Skeletal muscle tissue (tissue), 4 donors: Measurements from ENCODE around the gene TFE3. TPM values are rescaled to one million over a fixed set of nuclear protein-coding genes. Genes with fewer than 3 reads are reported as not detected.

Source experiments
- H3K27ac ChIP-seq: one replicate; pipeline ENCODE4 v1.7.0; 2013; ENCODE audit warnings: mild to moderate bottlenecking, low read depth, low read length, inconsistent platforms
- H3K27me3 ChIP-seq, 3 donors: one replicate each; pipeline ENCODE4 v1.7.0; 2013; ENCODE audit warnings: low read length in 3 of 3; ENCODE audit not compliant: control insufficient read depth in 3 of 3, insufficient read depth in 3 of 3
- H3K36me3 ChIP-seq, 3 donors: one replicate each; pipeline ENCODE4 v1.7.0; 2013; ENCODE audit warnings: low read length in 3 of 3; ENCODE audit not compliant: control insufficient read depth in 3 of 3, insufficient read depth in 3 of 3
- H3K4me1 ChIP-seq, 3 donors: one replicate each; pipeline ENCODE4 v1.7.0; 2013; ENCODE audit warnings: low read length in 3 of 3, mild to moderate bottlenecking in 3 of 3; ENCODE audit not compliant: control insufficient read depth in 3 of 3, insufficient read depth in 3 of 3
- H3K4me3 ChIP-seq, 3 donors: one replicate each; pipeline ENCODE4 v1.7.0; 2013; ENCODE audit warnings: low read length in 3 of 3
- H3K9ac ChIP-seq, 3 donors: one replicate each; pipeline ENCODE4 v1.7.0; 2013; ENCODE audit warnings: low read length in 3 of 3, mild to moderate bottlenecking in 3 of 3, moderate library complexity in 2 of 3, low read depth in 1 of 3
- H3K9me3 ChIP-seq, 3 donors: one replicate each; pipeline ENCODE4 v1.7.0; 2013; ENCODE audit warnings: low read length in 3 of 3; ENCODE audit not compliant: control insufficient read depth in 3 of 3
- total RNA-seq: library from RNA; depleted of rRNA; stranded (reverse); fragments of >200 nt; gene quantifications from one replicate; pipeline ENCODE4 v1.2.3, GENCODE V29; 2014
- donor health status: Osteomylitis.

Gene TFE3
- total RNA-seq, 1 donor from 2014 or later, result 8.4 TPM

DNA sequence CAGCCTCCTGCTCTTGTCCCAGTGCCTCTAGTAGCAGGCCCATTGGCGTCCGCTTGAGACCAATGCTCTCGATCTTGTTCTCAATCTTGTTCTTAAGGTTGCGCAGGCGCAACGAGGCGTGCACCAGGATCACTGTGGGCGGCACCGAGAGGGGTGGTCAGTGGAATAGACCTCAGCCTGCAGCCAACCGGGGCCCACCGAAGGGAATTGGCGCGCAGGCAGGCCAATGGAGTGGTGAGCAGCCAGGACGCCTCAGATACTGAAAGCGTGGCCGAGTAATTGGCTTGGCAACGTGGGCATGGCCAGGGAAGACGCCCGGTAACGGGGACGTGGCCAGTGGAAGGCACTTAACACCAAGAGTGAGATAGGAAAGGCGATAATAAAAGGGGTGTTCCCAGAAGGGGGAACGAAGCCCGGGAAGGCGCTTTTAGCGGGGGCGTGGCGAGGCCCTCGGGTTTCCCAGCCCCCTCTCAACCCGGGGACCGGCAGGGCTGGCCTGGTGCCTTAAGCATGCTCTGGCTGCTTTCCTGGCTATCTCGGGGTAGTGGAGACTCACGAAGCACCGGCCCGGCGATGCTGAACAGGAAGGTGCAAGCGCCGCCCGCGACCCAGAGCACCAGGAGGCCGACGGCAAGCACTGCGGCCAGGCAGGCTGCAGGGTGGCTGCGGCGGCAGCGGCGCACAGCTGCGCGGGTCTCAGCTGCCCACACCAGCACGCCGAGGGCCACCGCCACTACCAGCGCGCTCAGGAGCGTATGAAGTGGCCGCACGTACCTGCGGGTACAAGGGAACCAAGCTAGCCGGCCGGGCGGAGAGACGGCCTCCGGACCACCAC lies 28.9 kb upstream of the TFE3 start:
- no peak overlapping the region for H3K27ac ChIP-seq
- peak overlapping the region in 1 of 3 donors; percentile 25 for H3K9ac ChIP-seq
- no peaks in the 10 kb centered on the region for H3K27me3 ChIP-seq
- H3K4me1 ChIP-seq, result peaks cover 14 to 24% (median 20%) of the 10 kb centered on the region in 3 donors
- H3K9me3 ChIP-seq, result no peaks in the 10 kb centered on the region
- H3K4me3 ChIP-seq, result peak overlapping the region; percentile 18 to 78 (median 45)
- peaks cover 15 to 17% (median 16%) of the 10 kb centered on the region in 3 donors for H3K36me3 ChIP-seq

DNA sequence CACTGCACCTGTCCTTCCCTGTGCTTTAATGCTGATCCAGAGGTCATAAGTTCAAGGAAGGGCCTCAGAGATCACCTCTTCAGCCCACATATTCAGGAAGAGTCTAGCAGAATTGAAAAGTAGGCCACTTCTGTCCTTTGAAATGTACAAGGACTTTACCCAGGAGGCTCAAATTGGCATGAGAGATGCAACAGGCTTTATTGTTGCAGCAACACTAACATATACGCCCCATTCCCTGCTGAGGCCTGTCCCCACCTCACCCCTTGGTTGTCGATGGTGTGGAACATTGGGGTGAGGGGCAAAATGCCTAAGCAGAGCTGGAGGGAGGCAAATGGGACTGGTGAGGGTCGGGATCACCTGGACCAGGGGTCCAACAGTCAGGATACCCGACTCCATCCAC lies 27.8 kb upstream of the TFE3 start:
- H3K36me3 ChIP-seq, result peaks cover 6 to 8% (median 7%) of the 10 kb centered on the region in 3 donors
- H3K4me1 ChIP-seq, result peaks cover 14 to 24% (median 20%) of the 10 kb centered on the region in 3 donors
- no peaks in the 10 kb centered on the region for H3K9me3 ChIP-seq
- H3K27me3 ChIP-seq, result no peaks in the 10 kb centered on the region
- no peak overlapping the region for H3K9ac ChIP-seq
- no peak overlapping the region for H3K27ac ChIP-seq
- H3K4me3 ChIP-seq, result no peak overlapping the region

GRCh38 chrX:49069038-49069437 lies 25.9 kb upstream of the TFE3 start:
- H3K4me3 ChIP-seq, result no peak overlapping the region

GRCh38 chrX:49067285-49068120 lies 24.3 kb upstream of the TFE3 start:
- no peaks in the 10 kb centered on the region for H3K27me3 ChIP-seq
- no peak overlapping the region for H3K9ac ChIP-seq
- H3K9me3 ChIP-seq, result no peaks in the 10 kb centered on the region
- H3K4me3 ChIP-seq, result no peak overlapping the region
- no peak overlapping the region for H3K27ac ChIP-seq
- no peaks in the 10 kb centered on the region for H3K36me3 ChIP-seq
- H3K4me1 ChIP-seq, result peaks cover 0 to 6% (median under 1%) of the 10 kb centered on the region in 3 donors

More at GRCh38 chrX:49069038-49069437, 25.9 kb upstream of the TFE3 start:
- no peak overlapping the region for H3K9ac ChIP-seq
- H3K27me3 ChIP-seq, result no peaks in the 10 kb centered on the region
- no peaks in the 10 kb centered on the region for H3K36me3 ChIP-seq
- H3K27ac ChIP-seq, result no peak overlapping the region
- H3K4me1 ChIP-seq, result peaks cover 8 to 18% (median 10%) of the 10 kb centered on the region in 3 donors
- H3K9me3 ChIP-seq, result no peaks in the 10 kb centered on the region

GRCh38 chrX:49066690-49067089 lies 23.5 kb upstream of the TFE3 start:
- H3K27me3 ChIP-seq, result no peaks in the 10 kb centered on the region
- H3K27ac ChIP-seq, result no peak overlapping the region
- H3K9me3 ChIP-seq, result no peaks in the 10 kb centered on the region
- H3K4me3 ChIP-seq, result no peak overlapping the region
- H3K9ac ChIP-seq, result no peak overlapping the region
- H3K36me3 ChIP-seq, result no peaks in the 10 kb centered on the region
- no peaks in the 10 kb centered on the region for H3K4me1 ChIP-seq

DNA sequence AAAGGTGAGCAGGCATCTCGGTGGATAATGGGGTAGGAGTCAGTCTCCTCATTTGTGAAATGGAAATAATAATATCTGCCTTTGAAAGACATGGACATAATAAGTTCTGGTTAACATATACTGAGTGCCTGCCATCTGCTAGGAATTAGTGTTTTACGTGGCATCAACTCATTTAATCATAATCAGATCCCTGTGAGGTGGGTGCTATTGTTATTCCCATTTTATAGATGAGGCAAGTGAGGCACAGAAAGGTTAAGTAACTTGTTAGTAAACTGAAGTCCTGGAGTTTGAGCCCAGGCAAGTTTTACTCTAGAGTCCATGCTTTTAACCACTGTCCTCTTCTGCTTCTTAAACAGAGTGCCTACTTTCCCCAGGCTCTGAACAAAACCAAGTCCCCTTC lies 23.1 kb upstream of the TFE3 start:
- Histone ChIP-seq H3K36me3 (no peaks in the 10 kb centered on the region), H3K9me3 (no peaks in the 10 kb centered on the region), H3K27me3 (no peaks in the 10 kb centered on the region), H3K4me3 (no peak overlapping the region), H3K27ac (no peak overlapping the region), H3K9ac (no peak overlapping the region), H3K4me1 (no peaks in the 10 kb centered on the region)

GRCh38 chrX:49064735-49065134 lies 21.6 kb upstream of the TFE3 start:
- Histone ChIP-seq H3K4me1 (no peaks in the 10 kb centered on the region), H3K27me3 (no peaks in the 10 kb centered on the region), H3K27ac (no peak overlapping the region), H3K4me3 (no peak overlapping the region), H3K9ac (no peak overlapping the region), H3K9me3 (no peaks in the 10 kb centered on the region), H3K36me3 (no peaks in the 10 kb centered on the region)

- H3K27ac ChIP-seq, result no peak overlapping the region
- H3K27me3 ChIP-seq, result no peaks in the 10 kb centered on the region
Measured at GRCh38 chrX:49064303-49064702, 21.1 kb upstream of the TFE3 start.

DNA sequence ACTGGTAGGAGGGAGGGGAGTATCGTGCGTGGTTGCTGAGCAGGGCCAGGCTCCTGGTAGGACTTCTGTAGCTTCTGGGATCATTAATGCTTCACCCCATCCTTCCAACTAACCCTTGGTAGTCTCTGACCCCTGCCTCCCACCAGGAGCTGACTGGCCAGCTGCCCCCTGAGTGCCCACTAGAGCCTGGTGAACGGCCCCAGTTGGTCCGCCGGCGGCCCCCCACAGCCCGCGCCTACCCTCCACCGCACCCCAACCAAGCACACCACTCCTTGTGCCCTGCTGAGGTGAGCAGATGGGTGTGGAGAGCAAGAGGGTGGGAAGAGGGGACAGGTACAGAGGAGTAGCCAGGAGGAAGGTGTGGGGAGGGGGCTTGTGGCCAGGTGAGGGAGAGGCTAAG lies 20.6 kb upstream of the TFE3 start:
- H3K36me3 ChIP-seq, result no peaks in the 10 kb centered on the region
- H3K9ac ChIP-seq, result no peak overlapping the region
- H3K4me1 ChIP-seq, result no peaks in the 10 kb centered on the region
- no peaks in the 10 kb centered on the region for H3K27me3 ChIP-seq
- no peaks in the 10 kb centered on the region for H3K9me3 ChIP-seq
- no peak overlapping the region for H3K27ac ChIP-seq
- no peak overlapping the region for H3K4me3 ChIP-seq

More at GRCh38 chrX:49064303-49064702, 21.1 kb upstream of the TFE3 start:
- Histone ChIP-seq H3K9ac (no peak overlapping the region), H3K4me1 (no peaks in the 10 kb centered on the region), H3K9me3 (no peaks in the 10 kb centered on the region), H3K36me3 (no peaks in the 10 kb centered on the region), H3K4me3 (no peak overlapping the region)

GRCh38 chrX:49061916-49062315 lies 18.8 kb upstream of the TFE3 start:
- Histone ChIP-seq H3K9me3 (no peaks in the 10 kb centered on the region), H3K4me1 (no peaks in the 10 kb centered on the region), H3K9ac (no peak overlapping the region)

More at GRCh38 chrX:49061916-49062315, 18.8 kb upstream of the TFE3 start:
- no peaks in the 10 kb centered on the region for H3K36me3 ChIP-seq
- no peak overlapping the region for H3K27ac ChIP-seq
- no peak overlapping the region for H3K4me3 ChIP-seq
- no peaks in the 10 kb centered on the region for H3K27me3 ChIP-seq
